SK-N-SH (cell line): ENCODE measurements around the gene MEI1. TPM values are rescaled to one million over a fixed set of nuclear protein-coding genes. Genes with fewer than 3 reads are reported as not detected.

ENCODE experiments used
- CTCF ChIA-PET: fragments of 300-600, 350-600 bp; formaldehyde crosslinking; extraction: SDS; loops from one replicate; lab custom pipeline; 2021; lab: Yijun Ruan, JAX
- POLR2A ChIA-PET: fragments of 350-600 bp; sonication (Branson Sonifier 250); formaldehyde crosslinking; extraction: SDS; loops from one replicate; lab custom pipeline; 2020; ENCODE audit warnings: antibody characterized with exemption, inconsistent platforms; lab: Yijun Ruan, JAX
- DNase-seq: peaks from one replicate; pipeline ENCODE4 v3.0.0; 2012
- H2AFZ ChIP-seq: fragments of 200-600 bp; sonication (generic); 2 replicates; pipeline ENCODE4 v1.8.1; 2016; ENCODE audit warnings: antibody characterized with exemption, mild to moderate bottlenecking, low read depth
- H3F3A ChIP-seq: fragments of 200-600 bp; sonication (generic); replicated peaks from 2 replicates; pipeline ENCODE3; 2016; ENCODE audit warnings: antibody characterized with exemption, mild to moderate bottlenecking; ENCODE audit not compliant: insufficient read depth
- H3K27ac ChIP-seq, 2 experiments: fragments of 200-500 bp in 1 of 2; fragments of 200-600 bp in 1 of 2; sonication (Bioruptor generic) in 1 of 2; sonication (generic), shearing (Covaris generic) in 1 of 2; 2 replicates each; pipeline versions ENCODE4 v1.5.1 to v1.6.1; 2014 to 2016; ENCODE audit warnings: low read depth in 2 of 2, inconsistent platforms in 1 of 2, low read length in 1 of 2, mild to moderate bottlenecking in 1 of 2, mixed read lengths in 1 of 2
- H3K27me3 ChIP-seq: fragments of 200-600 bp; sonication (generic), shearing (Covaris generic); 2 replicates; pipeline ENCODE4 v1.6.1; 2016; ENCODE audit warnings: mixed run types; ENCODE audit not compliant: insufficient read depth
- H3K36me3 ChIP-seq, 2 experiments: fragments of 200-500 bp in 1 of 2; fragments of 200-600 bp in 1 of 2; sonication (Bioruptor generic) in 1 of 2; sonication (generic) in 1 of 2; replicated peaks in 1 of 2; 2 replicates each; pipeline versions ENCODE3 to v1.5.1; 2014 to 2016; ENCODE audit warnings: low read length in 1 of 2, mild to moderate bottlenecking in 1 of 2; ENCODE audit not compliant: insufficient read depth in 2 of 2, control insufficient read depth in 1 of 2
- H3K4me1 ChIP-seq, 2 experiments: fragments of 200-500 bp in 1 of 2; fragments of 200-600 bp in 1 of 2; sonication (Bioruptor generic) in 1 of 2; sonication (generic), shearing (Covaris generic) in 1 of 2; 2 replicates each; pipeline versions ENCODE4 v1.5.1 to v1.6.1; 2014 to 2016; ENCODE audit warnings: low read depth in 1 of 2, low read length in 1 of 2, mixed run types in 1 of 2; ENCODE audit not compliant: insufficient read depth in 2 of 2, control insufficient read depth in 1 of 2
- H3K4me2 ChIP-seq: fragments of 200-600 bp; sonication (generic), shearing (Covaris generic); 2 replicates; pipeline ENCODE4 v1.6.1; 2017; ENCODE audit warnings: mixed run types
- H3K4me3 ChIP-seq, 2 experiments: fragments of 200-500 bp in 1 of 2; fragments of 200-600 bp in 1 of 2; sonication (Bioruptor generic) in 1 of 2; sonication (generic), shearing (Covaris generic) in 1 of 2; 2 replicates each; pipeline versions ENCODE4 v1.5.1 to v1.8.1; 2014 to 2016; ENCODE audit warnings: low read depth in 2 of 2, inconsistent platforms in 1 of 2, low read length in 1 of 2, mild to moderate bottlenecking in 1 of 2, mixed read lengths in 1 of 2, moderate library complexity in 1 of 2
- H3K79me2 ChIP-seq: fragments of 200-600 bp; sonication (generic); 2 replicates; pipeline ENCODE4 v1.8.1; 2017; ENCODE audit warnings: mild to moderate bottlenecking; ENCODE audit not compliant: insufficient read depth
- H3K9ac ChIP-seq: fragments of 200-600 bp; sonication (generic); 2 replicates; pipeline ENCODE4 v1.6.1; 2017; ENCODE audit warnings: mixed run types
- H3K9me2 ChIP-seq: fragments of 200-600 bp; sonication (generic); 2 replicates; pipeline ENCODE4 v1.6.1; 2017; ENCODE audit warnings: mixed run types
- H3K9me3 ChIP-seq: fragments of 200-600 bp; sonication (generic); 2 replicates; pipeline ENCODE4 v1.6.1; 2017; ENCODE audit warnings: mixed run types, mild to moderate bottlenecking, moderate library complexity
- H4K20me1 ChIP-seq: fragments of 200-600 bp; sonication (generic); 2 replicates; pipeline ENCODE4 v1.6.1; 2017; ENCODE audit warnings: mild to moderate bottlenecking, mixed run types; ENCODE audit not compliant: insufficient read depth
- CHD2 ChIP-seq: fragments of 150-350 bp; IDR thresholded peaks from 2 replicates; pipeline ENCODE4 v1.6.1; 2018; ENCODE audit warnings: low read length; ENCODE audit not compliant: partially characterized antibody
- ELF1 ChIP-seq: IDR thresholded peaks from 2 replicates; pipeline ENCODE4 v1.4.0; 2012
- EP300 ChIP-seq, 2 experiments: IDR thresholded peaks; 2 replicates each; pipeline versions ENCODE4 v1.4.0 to v1.6.1; 2012; ENCODE audit warnings: borderline replicate concordance in 1 of 2, low read depth in 1 of 2, low read length in 1 of 2
- EZH2phosphoT487 ChIP-seq: fragments of 200-600 bp; sonication (generic); IDR thresholded peaks from 2 replicates; pipeline ENCODE4 v1.6.1; 2017; ENCODE audit warnings: low read depth, mixed run types, mild to moderate bottlenecking, antibody characterized with exemption, moderate library complexity, borderline replicate concordance
- FOXJ3 ChIP-seq: sonication (generic); formaldehyde crosslinking; IDR thresholded peaks from 2 replicates; pipeline ENCODE4 v1.5.1; 2020; ENCODE audit warnings: mild to moderate bottlenecking, missing genetic modification reagents
- FOXM1 ChIP-seq: IDR thresholded peaks from 2 replicates; pipeline ENCODE4 v1.4.0; 2012; ENCODE audit warnings: low read depth, mild to moderate bottlenecking
- GABPA ChIP-seq: IDR thresholded peaks from 2 replicates; pipeline ENCODE4 v1.4.0; 2012; ENCODE audit warnings: low read depth, mild to moderate bottlenecking
- JUND ChIP-seq: IDR thresholded peaks from 2 replicates; pipeline ENCODE4 v1.4.0; 2012
- MEF2A ChIP-seq: IDR thresholded peaks from 2 replicates; pipeline ENCODE4 v1.4.0; 2012; ENCODE audit warnings: low read depth, borderline replicate concordance
- NFIC ChIP-seq: IDR thresholded peaks from 2 replicates; pipeline ENCODE4 v1.4.0; 2012; ENCODE audit warnings: borderline replicate concordance
- NRF1 ChIP-seq: IDR thresholded peaks from 2 replicates; pipeline ENCODE4 v1.6.1; 2012; ENCODE audit warnings: low read depth, mild to moderate bottlenecking, low read length
- RCOR1 ChIP-seq: fragments of 150-350 bp; IDR thresholded peaks from 2 replicates; pipeline ENCODE4 v1.6.1; 2017; ENCODE audit warnings: antibody characterized with exemption, low read length
- RFX5 ChIP-seq: IDR thresholded peaks from 2 replicates; pipeline ENCODE4 v1.6.1; 2012; ENCODE audit warnings: mild to moderate bottlenecking, improper control_type of control experiment, low read length
- RXRA ChIP-seq: IDR thresholded peaks from 2 replicates; pipeline ENCODE4 v1.4.0; 2012; ENCODE audit warnings: low read depth, mild to moderate bottlenecking, borderline replicate concordance
- SIN3A ChIP-seq: IDR thresholded peaks from 2 replicates; pipeline ENCODE4 v1.6.1; 2012; ENCODE audit warnings: low read depth, mild to moderate bottlenecking, low read length, moderate library complexity, borderline replicate concordance
- SMC3 ChIP-seq: IDR thresholded peaks from 2 replicates; pipeline ENCODE4 v1.6.1; 2012; ENCODE audit warnings: low read depth, low read length, improper control_type of control experiment
- TAF1 ChIP-seq: IDR thresholded peaks from 2 replicates; pipeline ENCODE4 v1.6.1; 2012; ENCODE audit warnings: low read depth, mild to moderate bottlenecking, low read length, moderate library complexity, borderline replicate concordance
- TEAD4 ChIP-seq: IDR thresholded peaks from 2 replicates; pipeline ENCODE4 v1.4.0; 2012; ENCODE audit warnings: mild to moderate bottlenecking, borderline replicate concordance; ENCODE audit not compliant: insufficient read depth
- YY1 ChIP-seq: IDR thresholded peaks from 2 replicates; pipeline ENCODE4 v1.4.0; 2012; ENCODE audit warnings: low read depth, mild to moderate bottlenecking
- WGBS: methylation state at CpG from one replicate; pipeline ENCODE4 v1.1.6; 2017; ENCODE audit warnings: low lambda C conversion rate; 5-methylcytosine and 5-hydroxymethylcytosine counted together
- polyA plus RNA-seq, 3 experiments: library from polyadenylated mRNA; depleted of rRNA; stranded (reverse); fragments of >200 nt; gene quantifications; 2 replicates each; pipeline ENCODE4 v1.2.3, GENCODE V29; 2012
- TF ChIP-seq, protein P1 (sequence below): fragments of 200-600 bp; sonication (generic); IDR thresholded peaks from 2 replicates; pipeline ENCODE4 v1.6.1; 2017; ENCODE audit warnings: antibody characterized with exemption, mild to moderate bottlenecking, moderate library complexity
- TF ChIP-seq, protein P2 (sequence below): IDR thresholded peaks from 2 replicates; pipeline ENCODE4 v1.4.0; 2012; ENCODE audit warnings: low read depth
- TF ChIP-seq, protein P3 (sequence below): fragments of 150-350 bp; IDR thresholded peaks from 2 replicates; pipeline ENCODE4 v1.6.1; 2016; ENCODE audit warnings: mild to moderate bottlenecking, low read depth, low read length
- TF ChIP-seq, protein P4 (sequence below): IDR thresholded peaks from 2 replicates; pipeline ENCODE4 v1.4.0; 2012; ENCODE audit warnings: low read depth, borderline replicate concordance

Gene MEI1
- polyA plus RNA-seq, 1 of the 3 experiments (the other 2 are of a cell fraction), result not detected

DNA sequence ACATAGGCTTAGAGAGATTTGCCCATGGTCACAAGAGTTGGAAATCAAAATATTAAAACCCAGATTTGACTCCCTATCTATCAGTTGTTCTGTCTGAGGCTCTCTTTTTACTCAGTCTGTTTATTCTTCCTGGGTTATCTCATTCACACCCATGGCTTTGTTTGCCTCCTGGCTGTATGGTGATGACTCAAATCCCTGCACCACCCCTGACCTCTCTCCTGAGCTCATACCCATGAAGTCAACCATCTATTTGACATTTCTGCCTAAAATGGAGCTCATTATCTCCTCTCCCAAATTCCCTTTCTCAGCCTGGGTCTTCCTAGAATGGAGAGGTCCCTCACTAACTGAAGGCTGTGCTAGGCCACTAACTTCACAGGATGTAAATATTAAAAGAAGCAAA lies 73.3 kb downstream of the MEI1 start:
- Histone ChIP-seq H3K79me2 (no peaks in the 10 kb centered on the region), H3K9ac (no peak overlapping the region), H3K4me1 (no peaks in the 10 kb centered on the region), H3K4me2 (no peak overlapping the region), H3K27me3 (no peaks in the 10 kb centered on the region), H2AFZ (no peak overlapping the region), H3F3A (no peaks in the 10 kb centered on the region), H3K9me2 (no peaks in the 10 kb centered on the region), H3K4me3 (no peak overlapping the region), H3K36me3 (no peaks in the 10 kb centered on the region), H3K27ac (no peak overlapping the region), H4K20me1 (no peaks in the 10 kb centered on the region), H3K9me3 (no peaks in the 10 kb centered on the region)
- ChIA-PET CTCF (interaction anchor here (1.6 kb wide), 1 partner anchor 26 kb away, joined by 5 read pairs; no protein-coding TSS in a partner anchor), POLR2A (no interaction called here)
- no peak for TF ChIP-seq TEAD4
- no peak for TF ChIP-seq NRF1
- no peak for TF ChIP-seq CHD2
- no peak for TF ChIP-seq SIN3A
- TF ChIP-seq, protein P1, sequence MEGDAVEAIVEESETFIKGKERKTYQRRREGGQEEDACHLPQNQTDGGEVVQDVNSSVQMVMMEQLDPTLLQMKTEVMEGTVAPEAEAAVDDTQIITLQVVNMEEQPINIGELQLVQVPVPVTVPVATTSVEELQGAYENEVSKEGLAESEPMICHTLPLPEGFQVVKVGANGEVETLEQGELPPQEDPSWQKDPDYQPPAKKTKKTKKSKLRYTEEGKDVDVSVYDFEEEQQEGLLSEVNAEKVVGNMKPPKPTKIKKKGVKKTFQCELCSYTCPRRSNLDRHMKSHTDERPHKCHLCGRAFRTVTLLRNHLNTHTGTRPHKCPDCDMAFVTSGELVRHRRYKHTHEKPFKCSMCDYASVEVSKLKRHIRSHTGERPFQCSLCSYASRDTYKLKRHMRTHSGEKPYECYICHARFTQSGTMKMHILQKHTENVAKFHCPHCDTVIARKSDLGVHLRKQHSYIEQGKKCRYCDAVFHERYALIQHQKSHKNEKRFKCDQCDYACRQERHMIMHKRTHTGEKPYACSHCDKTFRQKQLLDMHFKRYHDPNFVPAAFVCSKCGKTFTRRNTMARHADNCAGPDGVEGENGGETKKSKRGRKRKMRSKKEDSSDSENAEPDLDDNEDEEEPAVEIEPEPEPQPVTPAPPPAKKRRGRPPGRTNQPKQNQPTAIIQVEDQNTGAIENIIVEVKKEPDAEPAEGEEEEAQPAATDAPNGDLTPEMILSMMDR, result no peak
- TF ChIP-seq EP300 (IDR thresholded peaks at IDR 0.05; ENCODE audit: borderline replicate concordance in 1 of 2, low read depth in 1 of 2, low read length in 1 of 2), result no peak
- TF ChIP-seq RCOR1, result no peak
- no peak for TF ChIP-seq ELF1
- DNase-seq, result no peak

DNA sequence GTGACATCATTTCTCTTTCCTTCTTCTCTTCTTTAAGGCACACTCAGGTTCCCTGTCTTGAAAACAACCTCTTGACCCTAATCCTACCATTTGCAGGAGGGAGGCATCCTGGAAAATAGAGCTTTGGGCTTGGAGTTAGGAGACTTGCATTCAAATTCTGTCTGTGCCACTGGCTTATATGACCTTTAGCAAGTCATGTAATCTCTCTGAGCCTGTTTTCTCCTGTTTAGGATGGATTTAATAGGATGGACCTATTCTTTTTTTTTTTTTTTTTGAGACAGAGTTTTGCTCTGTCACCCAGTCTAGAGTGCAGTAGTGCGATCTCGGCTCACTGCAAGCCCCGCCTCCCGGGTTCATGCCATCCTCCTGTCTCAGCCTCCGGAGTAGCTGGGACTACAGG lies 76.0 kb downstream of the MEI1 start:
- H3K79me2 ChIP-seq, result no peaks in the 10 kb centered on the region
- no peaks in the 10 kb centered on the region for H3K9me3 ChIP-seq
- H3K27me3 ChIP-seq, result no peaks in the 10 kb centered on the region
- no peak overlapping the region for H2AFZ ChIP-seq
- H3K4me1 ChIP-seq, result no peaks in the 10 kb centered on the region
- ChIA-PET POLR2A (no interaction called here), CTCF (interaction anchor here (1.4 kb wide), 1 partner anchor 78 kb away, joined by 3 read pairs; no protein-coding TSS in a partner anchor)
- TF ChIP-seq, protein P2, sequence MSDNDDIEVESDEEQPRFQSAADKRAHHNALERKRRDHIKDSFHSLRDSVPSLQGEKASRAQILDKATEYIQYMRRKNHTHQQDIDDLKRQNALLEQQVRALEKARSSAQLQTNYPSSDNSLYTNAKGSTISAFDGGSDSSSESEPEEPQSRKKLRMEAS, result no peak
- TF ChIP-seq MEF2A (no peak), FOXM1 (no peak), EZH2phosphoT487 (no peak), FOXJ3 (CRISPR knock-in tag) (no peak), TAF1 (no peak), NFIC (no peak), RXRA (no peak), RCOR1 (no peak), NRF1 (no peak), TEAD4 (no peak), YY1 (no peak), SMC3 (no peak), RFX5 (no peak), GABPA (no peak), EP300 (IDR thresholded peaks at IDR 0.05; ENCODE audit: borderline replicate concordance in 1 of 2, low read depth in 1 of 2, low read length in 1 of 2) (no peak), JUND (no peak)
- TF ChIP-seq, protein P3, sequence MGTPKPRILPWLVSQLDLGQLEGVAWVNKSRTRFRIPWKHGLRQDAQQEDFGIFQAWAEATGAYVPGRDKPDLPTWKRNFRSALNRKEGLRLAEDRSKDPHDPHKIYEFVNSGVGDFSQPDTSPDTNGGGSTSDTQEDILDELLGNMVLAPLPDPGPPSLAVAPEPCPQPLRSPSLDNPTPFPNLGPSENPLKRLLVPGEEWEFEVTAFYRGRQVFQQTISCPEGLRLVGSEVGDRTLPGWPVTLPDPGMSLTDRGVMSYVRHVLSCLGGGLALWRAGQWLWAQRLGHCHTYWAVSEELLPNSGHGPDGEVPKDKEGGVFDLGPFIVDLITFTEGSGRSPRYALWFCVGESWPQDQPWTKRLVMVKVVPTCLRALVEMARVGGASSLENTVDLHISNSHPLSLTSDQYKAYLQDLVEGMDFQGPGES, result no peak
- TF ChIP-seq, protein P4, sequence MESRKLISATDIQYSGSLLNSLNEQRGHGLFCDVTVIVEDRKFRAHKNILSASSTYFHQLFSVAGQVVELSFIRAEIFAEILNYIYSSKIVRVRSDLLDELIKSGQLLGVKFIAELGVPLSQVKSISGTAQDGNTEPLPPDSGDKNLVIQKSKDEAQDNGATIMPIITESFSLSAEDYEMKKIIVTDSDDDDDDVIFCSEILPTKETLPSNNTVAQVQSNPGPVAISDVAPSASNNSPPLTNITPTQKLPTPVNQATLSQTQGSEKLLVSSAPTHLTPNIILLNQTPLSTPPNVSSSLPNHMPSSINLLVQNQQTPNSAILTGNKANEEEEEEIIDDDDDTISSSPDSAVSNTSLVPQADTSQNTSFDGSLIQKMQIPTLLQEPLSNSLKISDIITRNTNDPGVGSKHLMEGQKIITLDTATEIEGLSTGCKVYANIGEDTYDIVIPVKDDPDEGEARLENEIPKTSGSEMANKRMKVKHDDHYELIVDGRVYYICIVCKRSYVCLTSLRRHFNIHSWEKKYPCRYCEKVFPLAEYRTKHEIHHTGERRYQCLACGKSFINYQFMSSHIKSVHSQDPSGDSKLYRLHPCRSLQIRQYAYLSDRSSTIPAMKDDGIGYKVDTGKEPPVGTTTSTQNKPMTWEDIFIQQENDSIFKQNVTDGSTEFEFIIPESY, result no peak
- WGBS, result 91% methylated on average over 5 of the region's 5 CpGs
- H3K27ac ChIP-seq, result no peak overlapping the region
- no peak overlapping the region for H3K4me3 ChIP-seq
- no peaks in the 10 kb centered on the region for H3K36me3 ChIP-seq
- H3K9me2 ChIP-seq, result no peaks in the 10 kb centered on the region
- H3K4me2 ChIP-seq, result no peak overlapping the region
- no peaks in the 10 kb centered on the region for H3F3A ChIP-seq
- H4K20me1 ChIP-seq, result no peaks in the 10 kb centered on the region
- no peak for DNase-seq
- H3K9ac ChIP-seq, result no peak overlapping the region
